Measurements from ENCODE around the gene SMIM36. TPM values are rescaled to one million over a fixed set of nuclear protein-coding genes. Genes with fewer than 3 reads are reported as not detected.

SMIM36 gene
- total RNA-seq, 2 donors from 2014 or later, result not detected

- no peak for ATAC-seq (ENCODE audit: insufficient number of reproducible peaks, low FRiP score, low read depth)
- Histone ChIP-seq H3K27ac (peak overlapping the region; percentile 28 to 41), H3K4me1 (ENCODE audit: control insufficient read depth in 1 of 2, low read depth in 2 of 2) (peaks cover 0 to 22% of the 10 kb centered on the region in 2 donors)
Measured at GRCh38 chr17:55420067-55420775, 91.0 kb downstream of the SMIM36 start.

DNA sequence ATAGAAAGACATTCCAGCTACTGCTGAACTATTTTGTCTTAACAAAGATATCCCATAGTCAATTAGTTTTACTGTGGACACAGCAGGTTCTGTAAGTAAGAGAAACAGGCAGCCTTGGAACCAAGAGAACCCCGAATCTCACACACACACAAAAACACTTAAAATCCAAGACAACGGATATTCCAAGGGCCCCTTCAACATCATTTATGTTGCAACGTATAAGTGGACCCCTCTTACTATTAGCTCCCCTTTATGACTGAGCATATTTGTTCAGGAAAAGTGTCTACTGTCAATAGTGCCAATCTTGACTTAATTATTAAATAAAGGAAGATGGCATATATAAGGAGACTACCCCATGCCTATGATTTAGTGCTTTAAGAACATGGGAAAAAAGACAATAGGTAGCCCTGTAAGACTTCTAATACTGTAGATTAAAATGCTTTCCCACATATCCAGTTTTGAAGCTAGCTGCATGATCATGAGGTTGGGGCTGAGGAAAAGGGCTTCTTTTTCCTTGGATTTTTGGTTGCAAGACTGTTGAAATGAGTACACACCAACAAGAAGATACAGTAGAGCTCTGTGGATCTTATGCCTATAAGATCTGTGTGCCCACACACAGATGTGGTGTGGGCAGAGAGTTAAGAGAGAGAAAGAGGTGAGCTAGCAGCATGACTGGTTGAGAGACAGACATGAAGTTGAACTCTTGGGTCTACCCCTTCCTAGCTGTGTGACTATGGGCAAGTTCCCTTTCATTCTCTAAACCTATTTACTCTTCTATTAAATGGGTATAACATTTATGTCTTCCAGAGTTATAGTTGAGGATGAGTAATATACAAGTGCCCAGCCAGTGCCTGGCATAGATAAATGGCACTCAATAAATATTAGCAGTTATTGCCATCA is 92.6 kb downstream of the SMIM36 start:
- Histone ChIP-seq H3K27ac (no peak overlapping the region), H3K4me1 (ENCODE audit: control insufficient read depth in 1 of 2, low read depth in 2 of 2) (peaks cover 0 to 22% of the 10 kb centered on the region in 2 donors), H3K9me3 (no peaks in the 10 kb centered on the region), H3K36me3 (no peaks in the 10 kb centered on the region), H3K4me3 (no peak overlapping the region), H3K27me3 (replicated peaks; ENCODE audit: insufficient read depth) (no peaks in the 10 kb centered on the region)
- no peak for TF ChIP-seq CTCF (IDR thresholded peaks at IDR 0.05)
- DNase-seq (ENCODE audit: low spot score) (no peak), ATAC-seq (ENCODE audit: insufficient number of reproducible peaks, low FRiP score, low read depth) (no peak)

More at GRCh38 chr17:55420067-55420775, 91.0 kb downstream of the SMIM36 start:
- no peak for DNase-seq (ENCODE audit: low spot score)
- Histone ChIP-seq H3K9me3 (no peaks in the 10 kb centered on the region), H3K4me3 (peak overlapping the region; percentile 86), H3K36me3 (no peaks in the 10 kb centered on the region), H3K27me3 (replicated peaks; ENCODE audit: insufficient read depth) (no peaks in the 10 kb centered on the region)
- no peak for TF ChIP-seq CTCF (IDR thresholded peaks at IDR 0.05)

- Histone ChIP-seq H3K36me3 (no peaks in the 10 kb centered on the region), H3K27me3 (replicated peaks; ENCODE audit: insufficient read depth) (no peaks in the 10 kb centered on the region), H3K27ac (no peak overlapping the region), H3K4me3 (no peak overlapping the region), H3K4me1 (ENCODE audit: control insufficient read depth in 1 of 2, low read depth in 2 of 2) (peaks cover 0 to 22% of the 10 kb centered on the region in 2 donors), H3K9me3 (no peaks in the 10 kb centered on the region)
- no peak for TF ChIP-seq CTCF (IDR thresholded peaks at IDR 0.05)
- DNase-seq (ENCODE audit: low spot score) (no peak), ATAC-seq (ENCODE audit: insufficient number of reproducible peaks, low FRiP score, low read depth) (no peak)
Measured at GRCh38 chr17:55417411-55418268, 93.6 kb downstream of the SMIM36 start.

GRCh38 chr17:55416470-55417052 is 94.7 kb downstream of the SMIM36 start:
- no peak for TF ChIP-seq CTCF (IDR thresholded peaks at IDR 0.05)
- H3K27ac ChIP-seq, result no peak overlapping the region
- peaks cover 0 to 22% of the 10 kb centered on the region in 2 donors for H3K4me1 ChIP-seq (ENCODE audit: control insufficient read depth in 1 of 2, low read depth in 2 of 2)
- no peaks in the 10 kb centered on the region for H3K36me3 ChIP-seq
- H3K27me3 ChIP-seq (replicated peaks; ENCODE audit: insufficient read depth), result no peaks in the 10 kb centered on the region
- ATAC-seq (ENCODE audit: insufficient number of reproducible peaks, low FRiP score, low read depth), result no peak
- DNase-seq (ENCODE audit: low spot score), result no peak
- no peak overlapping the region for H3K4me3 ChIP-seq
- no peaks in the 10 kb centered on the region for H3K9me3 ChIP-seq
